ENCODE results near the gene SLC5A11.
A peak's percentile ranks its signal among the peaks of the same experiment; 100 is the strongest.
"Not testable (repeated sequence)": the region's sequence is repeated elsewhere in the genome, so short reads cannot be mapped to it uniquely, and the experiment has no call there.

Gene SLC5A11

DNA sequence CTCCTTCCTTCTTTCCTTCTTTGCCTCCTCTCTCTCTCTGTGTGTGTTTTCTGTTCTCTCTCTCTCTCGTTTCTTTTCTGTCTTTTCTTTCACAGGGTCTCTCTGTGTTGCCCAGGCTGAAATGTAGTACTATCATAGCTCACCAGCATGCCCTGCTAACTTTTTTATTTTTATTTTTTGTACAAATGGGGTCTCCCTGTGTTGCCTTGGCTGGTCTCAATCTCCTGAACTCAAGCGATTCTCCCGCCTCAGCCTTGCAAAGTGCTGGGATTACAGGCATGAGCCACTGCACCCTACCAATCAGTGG lies 1.5 kb downstream of the SLC5A11 start:
- H3K27ac ChIP-seq (ENCODE audit: low read depth, low read length): no peak overlapping the region
- no peak overlapping the region for H2AFZ ChIP-seq (ENCODE audit: low read length, unreplicated experiment)
- H3K36me3 ChIP-seq (ENCODE audit: insufficient read depth, low read length): no peaks in the 10 kb centered on the region
- H3K27me3 ChIP-seq (ENCODE audit: insufficient read depth, low read length): no peaks in the 10 kb centered on the region
- H3K4me3 ChIP-seq (ENCODE audit: low read depth, low read length): no peak overlapping the region
- peaks cover 42% of the 10 kb centered on the region for H3K4me1 ChIP-seq (ENCODE audit: control insufficient read depth, insufficient read depth, low read length, unreplicated experiment)
- H3K79me2 ChIP-seq (ENCODE audit: control insufficient read depth, insufficient read depth, low read length, unreplicated experiment): no peaks in the 10 kb centered on the region

DNA sequence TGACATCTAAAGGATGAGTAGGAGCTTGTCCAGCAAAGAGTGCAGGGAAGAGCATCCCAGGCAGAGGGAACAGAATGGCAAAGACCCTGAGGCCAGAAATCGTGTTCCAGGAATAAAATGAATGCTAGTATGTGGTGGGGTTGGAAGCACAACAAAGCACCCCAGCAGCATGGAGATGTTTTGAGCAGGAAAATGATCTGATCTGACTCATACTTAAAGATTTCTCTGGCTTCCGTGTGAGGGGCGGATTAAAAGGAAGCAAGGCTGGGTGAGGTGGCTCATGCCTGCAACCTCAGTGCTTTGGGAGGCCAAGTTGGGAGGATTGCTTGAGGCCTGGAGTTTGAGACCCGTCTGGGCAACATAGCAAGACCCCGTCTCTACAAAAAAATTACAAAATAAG lies 2.3 kb downstream of the SLC5A11 start:
- Histone ChIP-seq H3K79me2 (ENCODE audit: control insufficient read depth, insufficient read depth, low read length, unreplicated experiment) (no peaks in the 10 kb centered on the region), H3K4me1 (ENCODE audit: control insufficient read depth, insufficient read depth, low read length, unreplicated experiment) (peaks cover 42% of the 10 kb centered on the region), H3K36me3 (ENCODE audit: insufficient read depth, low read length) (no peaks in the 10 kb centered on the region), H3K4me3 (ENCODE audit: low read depth, low read length) (no peak overlapping the region), H2AFZ (ENCODE audit: low read length, unreplicated experiment) (no peak overlapping the region), H3K27me3 (ENCODE audit: insufficient read depth, low read length) (no peaks in the 10 kb centered on the region), H3K27ac (ENCODE audit: low read depth, low read length) (no peak overlapping the region; the same call in 1 of the 2 replicates)

DNA sequence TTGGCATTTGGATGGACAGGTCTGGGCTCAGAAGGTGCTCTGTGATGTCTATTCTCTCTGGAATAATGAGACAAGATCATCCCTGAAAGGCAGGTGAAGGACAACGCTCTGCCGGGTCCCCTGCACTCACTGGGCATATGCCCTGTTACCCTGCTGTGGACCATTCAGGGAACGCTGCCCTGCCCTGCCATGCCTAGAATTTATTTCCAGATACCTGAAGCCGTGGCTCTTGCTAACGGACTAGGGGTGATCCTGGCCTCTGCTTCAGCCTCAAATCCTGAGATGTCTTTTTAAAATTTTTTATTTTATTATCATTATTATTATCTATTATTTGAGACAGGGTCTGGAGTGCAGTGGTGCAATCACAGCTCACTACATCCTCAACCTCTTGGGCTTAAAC lies 3.9 kb downstream of the SLC5A11 start:
- no peak overlapping the region for H3K27ac ChIP-seq (ENCODE audit: low read depth, low read length)
- no peaks in the 10 kb centered on the region for H3K79me2 ChIP-seq (ENCODE audit: control insufficient read depth, insufficient read depth, low read length, unreplicated experiment)
- H3K4me1 ChIP-seq (ENCODE audit: control insufficient read depth, insufficient read depth, low read length, unreplicated experiment): peaks cover 50% of the 10 kb centered on the region
- H3K4me3 ChIP-seq (ENCODE audit: low read depth, low read length): no peak overlapping the region
- H3K27me3 ChIP-seq (ENCODE audit: insufficient read depth, low read length): no peaks in the 10 kb centered on the region
- no peak overlapping the region for H2AFZ ChIP-seq (ENCODE audit: low read length, unreplicated experiment)
- H3K36me3 ChIP-seq (ENCODE audit: insufficient read depth, low read length): no peaks in the 10 kb centered on the region

DNA sequence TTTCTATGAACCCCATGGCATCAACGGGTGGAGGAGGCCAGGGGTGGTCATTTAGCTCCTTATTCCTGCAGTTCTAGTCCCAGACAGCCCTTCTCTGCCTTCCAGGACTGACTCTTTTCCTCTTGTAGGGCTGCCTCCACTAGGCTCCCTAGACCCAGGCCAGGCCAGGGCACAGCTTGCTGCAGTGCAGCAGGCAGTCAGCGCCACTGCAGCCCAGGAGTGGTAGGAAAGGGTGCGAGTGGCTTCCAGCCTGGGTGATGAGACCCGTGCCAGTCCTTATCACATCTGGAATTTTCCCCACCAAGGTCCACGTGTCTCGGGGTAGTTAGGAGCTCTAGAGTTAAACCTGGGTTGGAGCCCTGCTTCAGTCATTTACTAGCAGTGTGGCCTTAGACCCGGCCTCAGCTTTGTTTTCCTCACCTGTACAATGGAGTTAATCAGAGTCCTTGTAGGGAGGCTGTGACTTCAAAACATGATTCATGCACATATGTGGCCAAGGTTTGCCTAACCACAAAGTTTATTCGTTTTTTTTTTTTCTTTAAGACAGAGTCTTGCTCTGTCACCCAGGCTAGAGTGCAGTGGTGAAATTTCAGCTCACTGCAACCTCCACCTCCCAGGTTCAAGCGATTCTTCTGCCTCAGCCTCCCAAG lies 4.7 kb downstream of the SLC5A11 start:
- Histone ChIP-seq H3K4me1 (ENCODE audit: control insufficient read depth, insufficient read depth, low read length, unreplicated experiment) (peaks cover 50% of the 10 kb centered on the region), H3K79me2 (ENCODE audit: control insufficient read depth, insufficient read depth, low read length, unreplicated experiment) (no peaks in the 10 kb centered on the region), H3K36me3 (ENCODE audit: insufficient read depth, low read length) (no peaks in the 10 kb centered on the region), H2AFZ (ENCODE audit: low read length, unreplicated experiment) (no peak overlapping the region), H3K4me3 (ENCODE audit: low read depth, low read length) (no peak overlapping the region), H3K27ac (ENCODE audit: low read depth, low read length) (peak overlapping the region; percentile 31; the same call in 1 of the 2 replicates), H3K27me3 (ENCODE audit: insufficient read depth, low read length) (no peaks in the 10 kb centered on the region)

DNA sequence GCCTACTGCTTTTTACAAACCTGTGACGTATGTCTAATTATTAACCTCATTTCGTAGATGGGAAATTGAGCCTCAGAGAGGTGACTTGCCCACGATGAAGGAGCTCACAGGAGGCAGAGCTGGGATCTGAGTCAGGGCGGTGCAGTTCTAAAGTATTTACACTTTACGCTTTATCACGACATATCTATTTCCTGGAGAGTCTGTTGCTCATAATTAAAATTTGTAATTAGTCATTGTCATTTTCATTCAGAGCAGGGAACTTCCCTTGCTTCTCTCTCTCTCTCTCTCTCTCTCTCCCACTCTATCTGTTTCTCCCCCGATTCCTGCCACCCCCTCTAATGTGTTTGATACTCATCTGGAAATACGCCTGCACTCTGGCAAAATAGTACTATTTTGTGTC lies 5.9 kb downstream of the SLC5A11 start:
- no peak overlapping the region for H3K27ac ChIP-seq (ENCODE audit: low read depth, low read length)
- no peak overlapping the region for H2AFZ ChIP-seq (ENCODE audit: low read length, unreplicated experiment)
- H3K36me3 ChIP-seq (ENCODE audit: insufficient read depth, low read length): no peaks in the 10 kb centered on the region
- H3K4me3 ChIP-seq (ENCODE audit: low read depth, low read length): no peak overlapping the region
- no peaks in the 10 kb centered on the region for H3K79me2 ChIP-seq (ENCODE audit: control insufficient read depth, insufficient read depth, low read length, unreplicated experiment)
- H3K27me3 ChIP-seq (ENCODE audit: insufficient read depth, low read length): no peaks in the 10 kb centered on the region
- peaks cover 50% of the 10 kb centered on the region for H3K4me1 ChIP-seq (ENCODE audit: control insufficient read depth, insufficient read depth, low read length, unreplicated experiment)

DNA sequence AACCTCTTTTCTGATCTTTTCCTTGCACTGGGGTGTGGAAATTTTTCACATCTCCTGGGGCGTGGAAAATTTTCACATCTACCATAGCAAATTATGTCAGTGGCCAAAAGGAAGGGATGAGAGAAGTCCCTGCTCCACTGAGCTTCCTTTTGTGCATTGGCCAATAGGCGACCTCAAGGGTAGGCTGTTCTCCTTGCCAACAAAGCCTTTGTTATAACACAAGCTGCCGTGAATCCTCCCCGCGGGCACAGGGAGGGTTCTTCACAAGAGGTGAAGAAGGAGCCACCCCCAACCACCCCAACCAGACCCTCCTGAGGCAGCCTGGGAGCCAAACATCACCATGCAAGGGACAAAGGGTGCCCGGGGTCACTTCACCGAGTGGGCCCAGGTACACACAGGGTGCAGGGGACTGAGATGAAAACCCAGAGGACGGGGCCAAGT lies 6.5 kb downstream of the SLC5A11 start:
- peaks cover 47% of the 10 kb centered on the region for H3K4me1 ChIP-seq (ENCODE audit: control insufficient read depth, insufficient read depth, low read length, unreplicated experiment)
- no peak overlapping the region for H3K27ac ChIP-seq (ENCODE audit: low read depth, low read length)
- no peaks in the 10 kb centered on the region for H3K79me2 ChIP-seq (ENCODE audit: control insufficient read depth, insufficient read depth, low read length, unreplicated experiment)
- H3K36me3 ChIP-seq (ENCODE audit: insufficient read depth, low read length): no peaks in the 10 kb centered on the region
- no peak overlapping the region for H2AFZ ChIP-seq (ENCODE audit: low read length, unreplicated experiment)
- H3K4me3 ChIP-seq (ENCODE audit: low read depth, low read length): no peak overlapping the region
- H3K27me3 ChIP-seq (ENCODE audit: insufficient read depth, low read length): no peaks in the 10 kb centered on the region

DNA sequence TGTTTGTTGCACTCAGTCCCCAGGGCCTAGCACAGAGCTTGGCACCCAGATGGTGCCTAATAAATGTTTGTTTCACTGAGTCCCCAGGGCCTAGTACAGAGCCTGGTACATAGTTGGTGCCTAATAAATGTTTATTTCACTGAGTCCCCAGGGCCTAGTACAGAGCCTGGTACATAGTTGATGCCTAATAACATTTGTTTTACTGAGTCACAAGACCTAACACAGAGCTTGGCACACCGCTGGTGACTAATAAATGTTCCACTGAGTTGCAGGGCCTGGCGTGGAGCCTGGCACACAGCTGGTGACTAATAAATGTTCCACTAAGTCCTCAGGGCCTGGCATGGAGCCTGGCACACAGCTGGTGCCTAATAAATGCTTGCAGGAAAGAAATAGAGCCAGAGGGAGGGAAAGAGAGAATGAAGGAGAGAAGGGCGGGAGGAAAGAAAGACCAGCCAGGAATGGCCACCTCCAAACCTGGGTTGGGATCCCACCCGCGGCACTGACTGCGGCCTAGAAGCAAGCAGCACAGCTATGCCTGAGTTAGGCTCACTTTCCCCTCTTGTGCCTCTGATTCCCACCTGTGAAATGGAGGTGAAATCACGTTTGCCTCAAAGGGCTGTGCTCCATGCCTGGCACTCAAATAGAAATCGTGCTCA lies 7.5 kb downstream of the SLC5A11 start:
- Histone ChIP-seq H3K27me3 (ENCODE audit: insufficient read depth, low read length) (no peaks in the 10 kb centered on the region), H3K36me3 (ENCODE audit: insufficient read depth, low read length) (no peaks in the 10 kb centered on the region), H3K79me2 (ENCODE audit: control insufficient read depth, insufficient read depth, low read length, unreplicated experiment) (no peaks in the 10 kb centered on the region), H3K27ac (ENCODE audit: low read depth, low read length) (no peak overlapping the region), H3K4me3 (ENCODE audit: low read depth, low read length) (peak overlapping the region; percentile 2; the same call in 1 of the 2 replicates), H3K4me1 (ENCODE audit: control insufficient read depth, insufficient read depth, low read length, unreplicated experiment) (peaks cover 39% of the 10 kb centered on the region), H2AFZ (ENCODE audit: low read length, unreplicated experiment) (peak overlapping the region; percentile 61)

DNA sequence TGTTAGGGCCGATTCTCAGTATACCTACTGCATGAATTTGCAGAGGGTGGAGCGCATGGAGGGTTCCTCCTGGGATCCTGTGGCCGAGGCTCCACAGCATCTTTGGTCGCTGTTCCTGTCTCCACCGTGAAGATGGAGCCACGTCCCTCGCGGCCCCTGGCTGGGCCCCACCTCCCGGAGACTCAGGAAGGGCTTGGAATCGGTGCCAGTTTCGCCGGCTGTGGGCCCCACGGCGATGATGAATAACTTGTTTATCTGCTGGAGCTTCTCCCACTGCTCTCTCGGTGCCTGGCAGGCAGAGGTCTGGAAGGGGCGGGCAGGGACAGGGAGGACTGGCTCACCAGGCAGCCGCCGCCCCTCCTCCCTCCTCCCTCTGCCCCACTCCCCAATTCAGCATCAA lies 8.1 kb downstream of the SLC5A11 start:
- Histone ChIP-seq H3K4me1 (ENCODE audit: control insufficient read depth, insufficient read depth, low read length, unreplicated experiment) (peaks cover 34% of the 10 kb centered on the region), H3K27ac (ENCODE audit: low read depth, low read length) (no peak overlapping the region), H3K27me3 (ENCODE audit: insufficient read depth, low read length) (no peaks in the 10 kb centered on the region), H3K79me2 (ENCODE audit: control insufficient read depth, insufficient read depth, low read length, unreplicated experiment) (no peaks in the 10 kb centered on the region), H2AFZ (ENCODE audit: low read length, unreplicated experiment) (peak overlapping the region; percentile 61), H3K4me3 (ENCODE audit: low read depth, low read length) (peak overlapping the region; percentile 2; the same call in 1 of the 2 replicates), H3K36me3 (ENCODE audit: insufficient read depth, low read length) (no peaks in the 10 kb centered on the region)

DNA sequence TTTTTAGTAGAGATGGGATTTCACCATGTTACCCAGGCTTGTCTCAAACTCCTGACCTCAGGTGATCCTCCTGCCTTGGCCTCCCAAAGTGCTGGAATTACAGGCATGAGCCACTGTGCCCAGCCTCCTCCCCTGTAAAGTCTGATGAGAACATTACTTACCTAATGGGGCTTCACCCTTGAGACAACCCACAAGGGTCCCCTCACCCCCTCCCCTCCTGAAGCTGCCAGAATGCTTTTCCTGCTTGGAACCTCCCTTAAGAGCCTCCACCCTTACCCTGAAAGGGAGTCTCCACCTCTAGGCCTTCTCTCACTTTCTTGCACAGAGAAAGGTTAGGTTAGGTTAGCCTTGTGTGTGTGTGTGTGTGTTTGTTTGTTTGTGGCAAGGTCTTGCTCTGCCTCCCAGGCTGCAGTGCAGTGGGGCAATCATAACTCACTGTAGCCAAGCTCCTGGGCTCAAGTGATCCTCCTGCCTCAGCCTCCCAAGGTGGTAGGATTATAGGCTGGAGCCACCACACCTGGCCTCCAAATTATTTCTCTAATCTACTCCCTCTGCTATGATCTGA lies 8.9 kb downstream of the SLC5A11 start:
- H3K79me2 ChIP-seq (ENCODE audit: control insufficient read depth, insufficient read depth, low read length, unreplicated experiment): no peaks in the 10 kb centered on the region
- no peak overlapping the region for H3K27ac ChIP-seq (ENCODE audit: low read depth, low read length)
- H2AFZ ChIP-seq (ENCODE audit: low read length, unreplicated experiment): no peak overlapping the region
- no peak overlapping the region for H3K4me3 ChIP-seq (ENCODE audit: low read depth, low read length)
- H3K4me1 ChIP-seq (ENCODE audit: control insufficient read depth, insufficient read depth, low read length, unreplicated experiment): peaks cover 30% of the 10 kb centered on the region
- no peaks in the 10 kb centered on the region for H3K36me3 ChIP-seq (ENCODE audit: insufficient read depth, low read length)
- no peaks in the 10 kb centered on the region for H3K27me3 ChIP-seq (ENCODE audit: insufficient read depth, low read length)

DNA sequence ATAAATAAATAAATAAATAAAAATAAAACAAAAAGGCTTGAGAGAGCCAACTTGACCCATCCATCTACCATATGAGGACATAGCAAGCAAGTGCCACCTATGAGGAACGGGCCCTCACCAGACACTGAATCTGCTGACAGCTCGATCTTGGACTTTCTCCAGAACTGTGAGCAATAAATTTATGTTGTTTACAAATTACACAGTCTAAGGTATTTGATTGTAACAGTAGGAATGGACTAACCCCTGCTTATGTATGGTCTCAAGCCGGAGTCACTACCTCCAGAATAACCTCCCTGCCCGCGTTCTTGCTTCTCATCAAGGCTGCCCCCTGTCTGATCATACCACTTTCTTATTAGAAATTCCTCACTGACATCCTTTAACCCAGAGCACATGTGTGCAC lies 9.9 kb downstream of the SLC5A11 start:
- Histone ChIP-seq H3K27me3 (ENCODE audit: insufficient read depth, low read length) (no peaks in the 10 kb centered on the region), H3K27ac (ENCODE audit: low read depth, low read length) (no peak overlapping the region), H3K4me1 (ENCODE audit: control insufficient read depth, insufficient read depth, low read length, unreplicated experiment) (peaks cover 24% of the 10 kb centered on the region), H3K36me3 (ENCODE audit: insufficient read depth, low read length) (no peaks in the 10 kb centered on the region), H3K79me2 (ENCODE audit: control insufficient read depth, insufficient read depth, low read length, unreplicated experiment) (no peaks in the 10 kb centered on the region), H2AFZ (ENCODE audit: low read length, unreplicated experiment) (no peak overlapping the region), H3K4me3 (ENCODE audit: low read depth, low read length) (no peak overlapping the region)

DNA sequence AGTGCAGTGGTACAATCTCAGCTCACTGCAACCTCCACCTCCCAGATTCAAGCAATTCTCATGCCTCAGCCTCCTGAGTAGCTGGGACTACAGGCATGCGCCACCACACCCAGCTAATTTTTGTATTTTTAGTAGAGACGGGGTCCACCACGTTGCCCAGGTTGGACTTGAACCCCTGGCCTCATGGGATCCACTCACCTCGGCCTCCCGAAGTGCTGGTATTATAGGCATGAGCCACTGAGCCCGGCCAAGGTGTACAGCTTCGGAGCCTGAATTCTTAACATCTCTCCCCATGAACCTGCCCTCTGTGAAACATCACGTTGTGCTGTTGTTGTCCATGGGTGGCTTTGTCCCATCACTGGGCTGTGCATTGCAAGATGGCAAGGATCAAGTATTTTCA lies 11.1 kb downstream of the SLC5A11 start:
- not testable (repeated sequence) for H3K27me3 ChIP-seq (ENCODE audit: insufficient read depth, low read length); H3K79me2 ChIP-seq (ENCODE audit: control insufficient read depth, insufficient read depth, low read length, unreplicated experiment); H3K36me3 ChIP-seq (ENCODE audit: insufficient read depth, low read length); H2AFZ ChIP-seq (ENCODE audit: low read length, unreplicated experiment); H3K27ac ChIP-seq (ENCODE audit: low read depth, low read length); H3K4me3 ChIP-seq (ENCODE audit: low read depth, low read length)
- peaks cover 12% of the 10 kb centered on the region for H3K4me1 ChIP-seq (ENCODE audit: control insufficient read depth, insufficient read depth, low read length, unreplicated experiment)
